NOMO-1 (cell line): ENCODE results near the gene KIF16B.

Source experiments
- DNase-seq, 2 experiments: peaks; one replicate each; lab custom pipeline; 2025; ENCODE audit not compliant: unreplicated experiment in 2 of 2; lab: John Stamatoyannopoulos, UW

Gene KIF16B

DNA sequence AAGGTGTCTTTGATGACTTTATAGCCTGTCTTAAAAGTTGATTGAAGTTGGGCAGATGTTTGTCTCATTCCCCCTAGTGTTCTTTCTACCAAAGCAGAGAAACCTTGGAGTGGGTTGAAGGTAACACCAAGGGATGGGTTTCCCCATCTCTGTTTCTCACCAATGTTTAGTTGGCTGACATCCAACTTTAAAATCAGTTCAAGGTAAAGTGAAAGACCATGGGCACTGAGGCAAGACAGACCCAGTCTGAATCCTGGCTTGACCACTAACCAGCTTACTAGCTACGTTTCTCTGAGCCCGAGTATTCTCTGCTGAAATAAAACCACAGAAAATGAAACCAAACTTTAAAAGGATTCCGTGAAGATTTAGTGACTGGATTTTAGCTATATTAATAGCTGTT is 258.9 kb downstream of the KIF16B start:
- DNase-seq = no peak

DNA sequence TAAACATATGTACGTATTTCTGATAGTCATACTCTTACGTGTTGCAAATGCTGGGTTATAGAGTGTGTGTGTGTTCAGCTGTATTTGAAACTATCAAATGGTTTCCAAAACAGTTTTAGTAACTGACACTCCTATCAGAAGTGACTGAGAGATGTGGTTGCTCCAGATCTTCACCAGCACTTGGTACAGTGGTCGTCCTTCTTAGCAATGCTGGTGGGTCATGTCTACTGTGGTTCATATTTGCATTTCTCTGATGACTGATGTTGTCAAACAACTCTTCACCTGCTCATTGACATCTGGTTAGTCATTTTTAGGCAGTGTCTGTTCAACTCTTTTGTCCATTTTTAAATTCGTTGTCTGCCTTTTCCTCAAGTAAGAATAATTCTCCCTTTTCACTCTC is 259.3 kb downstream of the KIF16B start:
- no peak for DNase-seq

DNA sequence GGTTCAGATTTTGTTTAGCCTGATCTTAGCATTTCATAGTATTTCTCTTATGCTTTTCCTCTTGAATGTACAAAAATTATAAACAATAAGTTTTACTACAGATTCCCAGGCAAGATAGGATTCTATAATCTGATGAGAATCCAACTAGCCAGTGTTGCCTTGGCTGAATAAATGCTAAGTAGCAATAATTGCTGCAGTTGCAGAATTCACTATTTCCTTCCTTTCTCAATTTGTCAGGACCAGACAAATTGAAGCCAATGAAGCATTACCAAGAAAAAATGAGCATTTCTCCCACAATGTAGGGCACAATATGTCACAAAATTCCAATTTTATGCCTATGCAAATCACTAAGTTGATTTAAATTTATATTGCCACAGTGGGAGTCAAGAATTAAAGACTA is 260.2 kb downstream of the KIF16B start:
- DNase-seq = no peak

DNA sequence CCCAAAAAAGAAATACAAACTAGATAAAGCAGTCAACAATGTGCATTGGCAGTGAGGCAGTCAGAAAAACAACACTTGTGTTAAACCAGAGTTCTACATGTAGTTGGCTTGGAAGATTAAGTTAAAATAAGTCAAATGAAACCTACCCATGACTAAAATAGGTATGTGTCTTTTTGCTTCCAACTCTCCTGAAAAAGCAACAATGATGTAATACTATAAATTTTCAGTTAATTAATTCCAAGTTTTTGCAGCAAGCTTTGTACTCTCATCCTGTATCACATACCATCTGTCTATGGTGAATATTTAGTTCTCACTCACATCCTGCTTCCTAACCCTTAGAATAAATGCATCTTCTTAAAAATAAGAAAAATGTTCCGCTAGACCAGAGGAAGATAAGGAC is 261.5 kb downstream of the KIF16B start:
- DNase-seq = no peak

DNA sequence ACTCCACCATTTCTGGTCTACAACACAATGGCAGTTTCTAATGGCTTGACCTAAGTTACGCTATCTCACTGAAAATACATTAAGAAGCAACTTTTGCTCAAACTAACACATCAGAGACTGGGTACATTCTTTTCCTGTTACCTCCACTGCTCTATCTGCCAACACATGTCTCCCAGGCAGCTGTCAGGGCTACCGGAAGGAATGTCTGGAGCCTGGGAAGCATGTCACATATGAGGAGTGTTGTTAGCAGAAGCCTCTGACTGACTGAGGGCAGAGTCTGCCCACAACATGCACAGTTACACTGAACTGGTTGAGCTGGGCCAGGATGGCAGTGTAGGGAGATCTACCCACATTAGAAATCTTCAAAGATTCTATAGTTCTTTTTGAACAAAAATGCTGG is 264.5 kb downstream of the KIF16B start:
- no peak for DNase-seq

DNA sequence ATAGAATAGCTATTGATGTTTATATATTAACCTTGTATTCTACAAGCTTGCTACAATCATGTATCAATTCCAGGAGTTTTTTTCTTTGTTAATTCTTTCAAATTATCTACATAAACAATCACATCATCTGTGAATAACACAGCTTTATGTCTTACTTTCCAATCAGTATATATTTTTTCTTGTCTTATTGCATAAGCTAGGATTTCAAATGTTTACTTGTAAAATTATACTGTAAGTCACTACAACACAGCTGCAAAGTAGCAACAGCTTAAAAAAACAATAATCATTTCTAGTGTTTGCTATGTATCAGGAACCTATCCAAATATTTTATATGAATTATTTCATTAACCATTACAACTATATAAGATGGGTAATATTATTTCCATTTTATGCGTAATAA is 270.4 kb downstream of the KIF16B start:
- no peak for DNase-seq

DNA sequence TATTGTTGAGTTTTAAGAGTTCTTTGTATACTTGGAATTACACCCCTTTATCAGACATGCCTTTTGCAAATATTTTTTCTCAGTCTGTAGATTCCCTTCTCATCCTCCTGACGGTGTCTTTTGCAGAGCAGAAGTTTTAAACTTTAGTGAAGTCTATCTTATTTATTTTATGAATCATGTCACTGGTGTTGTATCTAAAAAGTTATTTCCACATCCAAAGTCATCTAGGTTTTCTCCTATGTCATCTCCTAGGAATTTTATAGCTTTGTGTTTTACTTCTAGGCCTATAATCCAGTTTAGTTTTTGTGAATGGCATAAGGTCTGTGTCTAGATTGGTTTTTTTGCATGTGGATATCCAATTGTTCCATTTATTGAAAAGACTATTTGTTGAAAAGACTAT is 271.3 kb downstream of the KIF16B start:
- DNase-seq = no peak

DNA sequence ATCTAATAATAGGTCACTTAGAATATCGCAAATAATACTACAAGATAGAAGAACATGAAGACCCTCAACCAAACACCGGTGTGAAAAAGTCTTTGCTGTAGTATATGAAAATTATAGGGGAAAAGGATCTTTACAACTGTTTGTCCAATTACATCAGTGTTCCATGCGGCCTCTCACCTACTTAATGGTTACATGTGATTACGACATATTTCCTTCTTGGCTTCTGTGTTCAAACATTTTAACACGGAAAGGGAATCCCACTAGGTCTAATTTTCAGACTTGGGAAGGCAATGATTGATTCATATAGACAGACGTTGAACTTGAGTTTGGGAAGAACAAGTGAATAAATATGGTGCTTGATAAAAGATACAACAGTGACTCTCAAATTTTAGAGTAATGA is 273.4 kb downstream of the KIF16B start:
- no peak for DNase-seq

DNA sequence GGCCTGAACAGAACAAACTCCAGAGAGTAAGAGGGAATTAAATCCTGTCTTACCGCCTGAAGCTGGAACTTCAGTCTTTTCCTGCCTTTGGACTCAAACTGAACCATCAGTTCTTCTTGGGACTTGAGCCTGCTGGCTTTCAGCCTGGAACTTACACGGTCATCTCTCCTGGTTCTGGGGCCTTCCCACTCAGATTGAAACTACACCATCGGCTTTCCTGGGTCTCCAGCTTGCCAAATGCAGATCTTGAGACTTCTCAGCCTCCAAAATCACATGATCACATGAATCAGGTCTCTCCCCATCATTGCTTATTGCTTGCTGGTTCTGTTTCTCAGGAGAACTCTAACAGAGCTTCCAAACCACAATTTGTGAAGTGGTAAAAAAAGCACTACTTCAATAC is 276.3 kb downstream of the KIF16B start:
- no peak for DNase-seq

DNA sequence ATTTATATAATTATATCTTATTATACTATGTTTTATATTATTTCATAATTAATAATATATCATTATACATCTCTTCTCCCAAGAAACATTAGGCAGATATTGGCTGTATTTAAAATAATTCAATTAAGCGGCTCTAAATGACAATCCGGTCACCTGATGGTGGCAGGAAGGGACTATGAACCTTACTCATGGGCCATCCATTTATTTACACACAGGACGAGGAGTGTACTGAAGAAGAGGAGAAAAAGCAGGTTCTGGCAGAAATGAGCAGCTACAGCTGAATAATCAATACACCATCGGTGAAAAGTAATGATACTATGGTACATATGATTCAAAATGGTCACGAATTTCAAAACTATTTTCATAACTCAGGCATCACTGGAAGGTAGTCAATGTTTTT is 277.7 kb downstream of the KIF16B start:
- DNase-seq = no peak

DNA sequence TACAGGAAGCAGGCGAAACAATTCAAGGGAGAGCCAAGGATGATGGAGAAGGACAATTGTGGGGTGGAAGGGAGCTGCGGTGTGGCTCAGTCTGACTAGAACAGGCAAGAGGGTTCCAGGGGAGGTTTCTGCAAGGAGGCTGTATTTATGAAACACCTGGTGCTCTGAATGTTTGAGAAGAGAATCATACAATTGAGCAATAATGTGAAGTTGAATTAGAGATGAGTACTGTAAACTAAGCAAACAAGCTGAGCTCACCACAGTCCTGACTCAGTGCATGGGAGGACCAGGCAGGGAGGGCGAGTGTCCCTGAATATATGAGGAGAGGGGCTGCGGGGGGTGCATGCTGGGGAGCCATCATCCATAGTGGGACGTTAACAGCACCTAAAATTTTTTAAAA is 279.7 kb downstream of the KIF16B start:
- DNase-seq = no peak

DNA sequence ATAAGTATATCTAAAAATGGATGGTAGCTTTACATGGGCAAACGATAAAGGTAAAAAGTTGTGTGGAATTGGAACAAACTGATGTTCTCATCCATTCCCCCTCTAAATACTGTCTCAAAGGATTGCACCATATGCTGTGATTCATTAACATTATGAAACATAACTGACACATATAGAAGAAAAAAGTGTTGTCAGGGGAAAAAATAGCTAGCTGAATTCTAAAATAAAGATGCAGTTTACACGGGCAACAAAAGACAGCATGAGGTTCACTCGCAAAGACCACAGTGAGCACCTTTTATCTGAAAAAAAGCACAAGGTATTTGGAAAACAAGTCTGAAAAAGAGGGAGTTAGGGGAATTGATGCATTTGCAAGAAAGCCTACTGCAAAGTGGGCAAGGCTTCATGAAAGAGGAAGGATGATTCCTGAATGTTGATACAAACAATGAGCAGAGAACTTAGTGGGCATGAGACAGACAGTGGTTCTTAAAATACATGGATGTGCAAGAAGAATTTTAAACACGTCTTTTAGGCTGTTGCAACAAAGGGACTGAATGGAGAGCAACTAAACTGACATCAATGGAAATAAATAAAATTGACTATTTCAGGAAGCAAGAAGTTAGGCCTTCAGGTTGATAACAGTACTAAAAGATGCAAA is 280.9 kb downstream of the KIF16B start:
- DNase-seq = peak; percentile 63 to 77

DNA sequence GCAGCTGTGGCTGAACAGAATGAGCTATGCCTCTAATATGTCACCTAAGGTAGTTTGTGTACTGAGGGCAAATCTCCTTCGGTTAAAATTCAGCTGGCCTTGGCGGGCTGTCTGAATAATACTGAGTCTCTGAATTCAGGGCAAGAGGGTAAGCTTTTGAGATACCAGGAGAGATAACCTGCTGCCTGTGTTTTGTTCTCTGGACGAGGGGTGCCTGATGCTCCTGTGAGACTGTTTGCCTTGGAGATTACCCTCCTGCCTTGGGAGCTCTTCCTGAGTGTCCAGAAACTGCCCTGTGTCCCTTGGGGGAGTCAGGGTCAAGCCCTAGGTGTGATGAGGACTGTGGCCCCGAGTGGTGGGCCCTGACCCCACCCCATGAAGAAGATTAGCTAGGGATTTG is 282.9 kb downstream of the KIF16B start:
- no peak for DNase-seq

DNA sequence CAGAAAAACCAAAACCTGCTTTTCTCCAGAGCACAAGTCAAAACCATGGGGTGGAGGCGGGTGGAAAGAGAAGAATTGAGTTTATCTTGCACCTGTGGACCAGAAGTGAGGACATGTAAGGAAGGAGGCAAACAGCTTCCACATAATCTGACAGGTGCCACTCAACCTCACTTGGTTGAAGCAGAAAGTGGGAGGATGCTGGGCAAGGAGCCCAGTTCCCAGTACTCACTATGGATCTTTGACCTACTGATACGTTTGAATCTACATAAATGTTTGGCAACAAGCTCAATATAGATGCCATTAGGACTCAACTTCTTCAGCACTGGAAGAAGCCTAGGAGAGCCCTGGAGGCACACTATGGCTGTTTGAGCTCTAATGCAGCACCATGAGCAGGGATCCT is 285.5 kb downstream of the KIF16B start:
- no peak for DNase-seq

DNA sequence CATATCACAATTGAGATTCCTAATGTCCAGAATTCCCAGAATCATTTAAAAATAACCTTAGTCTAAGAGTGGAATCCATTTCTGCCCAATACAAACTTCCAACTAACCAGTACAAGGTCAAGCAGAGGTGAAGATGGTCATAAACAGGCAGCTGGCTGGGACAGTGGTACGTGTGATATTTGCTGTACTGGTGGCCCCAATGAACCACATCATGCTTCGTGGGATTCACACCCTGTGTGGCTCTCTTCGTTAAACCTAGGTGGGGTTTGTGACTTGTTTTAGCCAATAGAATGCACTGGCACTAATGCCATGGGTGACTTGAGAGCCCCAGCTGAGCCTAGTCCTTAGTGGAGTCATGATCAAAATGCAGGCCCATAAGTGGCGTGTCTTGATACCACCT is 286.6 kb downstream of the KIF16B start:
- DNase-seq = no peak

DNA sequence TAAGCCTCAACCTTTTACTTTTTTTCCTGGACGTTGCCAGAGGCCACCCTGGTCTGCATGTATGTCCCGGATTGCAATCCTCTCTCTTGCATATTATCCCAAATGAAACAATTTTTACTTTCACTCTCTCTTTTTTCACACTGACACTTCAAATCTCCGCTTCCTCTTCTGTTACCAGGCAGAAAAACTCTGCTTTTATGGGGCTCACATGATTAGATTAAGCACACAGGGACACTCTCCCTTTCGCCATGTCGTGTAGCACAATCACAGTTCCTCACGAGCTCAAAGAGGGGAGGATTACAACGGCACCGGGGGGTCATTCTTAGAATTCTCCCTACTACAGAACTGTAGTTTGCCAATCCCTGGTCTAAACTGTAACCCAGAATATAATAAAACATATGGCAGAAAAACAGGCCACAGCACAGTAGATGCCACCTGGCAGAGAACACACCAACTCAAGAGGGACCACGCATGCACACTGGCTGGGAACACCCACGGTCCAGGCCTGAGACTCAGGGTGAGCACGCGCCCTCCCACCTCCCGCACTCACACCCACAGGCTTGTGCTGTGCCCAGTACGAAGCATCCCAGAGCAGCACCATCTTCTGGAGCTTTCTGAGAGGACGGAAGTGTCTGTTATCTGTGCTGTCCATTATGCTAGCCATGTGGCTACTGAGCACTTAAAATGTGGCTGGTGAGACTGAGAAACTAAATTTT is 288.7 kb downstream of the KIF16B start:
- peak; percentile 38 to 66 for DNase-seq

DNA sequence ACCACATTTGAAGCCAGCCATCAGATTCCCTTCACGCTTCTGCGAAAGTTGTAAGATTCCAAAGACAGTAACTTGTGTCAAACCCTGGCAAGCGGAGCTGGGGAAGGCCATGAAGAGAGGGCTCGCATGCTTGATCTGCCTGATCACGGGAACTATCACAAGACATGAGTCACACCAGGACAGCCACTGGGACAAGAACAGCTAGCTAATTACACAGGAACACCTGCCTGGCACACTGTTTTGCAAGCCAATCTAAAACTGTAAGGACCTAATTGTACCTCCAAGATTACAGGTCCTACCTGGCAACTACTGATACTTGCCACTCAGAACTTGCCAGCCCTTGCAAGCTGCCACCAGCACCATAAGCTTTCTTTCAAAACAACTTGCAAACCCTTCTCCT is 289.3 kb downstream of the KIF16B start:
- DNase-seq = peak in 1 of 2 experiments; percentile 45

DNA sequence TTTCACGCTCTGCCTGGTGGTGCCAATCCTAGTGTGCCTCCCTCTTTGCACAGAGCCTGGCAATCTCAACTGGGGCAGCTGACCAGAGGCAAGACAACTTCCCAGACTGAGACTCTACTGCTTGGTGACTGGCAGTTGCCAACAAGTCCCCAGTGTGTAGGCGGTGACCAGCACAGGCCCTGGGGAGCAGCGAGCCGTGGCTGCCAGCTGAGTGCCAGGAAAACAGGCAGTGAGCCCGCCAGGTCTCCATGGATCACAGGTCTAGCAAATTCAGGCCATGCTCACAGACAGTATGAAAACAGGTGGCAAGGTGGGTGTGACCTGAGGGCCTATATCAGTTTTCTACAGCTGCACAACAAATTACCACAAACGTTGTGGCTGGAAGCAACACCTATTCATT is 289.9 kb downstream of the KIF16B start:
- no peak for DNase-seq

DNA sequence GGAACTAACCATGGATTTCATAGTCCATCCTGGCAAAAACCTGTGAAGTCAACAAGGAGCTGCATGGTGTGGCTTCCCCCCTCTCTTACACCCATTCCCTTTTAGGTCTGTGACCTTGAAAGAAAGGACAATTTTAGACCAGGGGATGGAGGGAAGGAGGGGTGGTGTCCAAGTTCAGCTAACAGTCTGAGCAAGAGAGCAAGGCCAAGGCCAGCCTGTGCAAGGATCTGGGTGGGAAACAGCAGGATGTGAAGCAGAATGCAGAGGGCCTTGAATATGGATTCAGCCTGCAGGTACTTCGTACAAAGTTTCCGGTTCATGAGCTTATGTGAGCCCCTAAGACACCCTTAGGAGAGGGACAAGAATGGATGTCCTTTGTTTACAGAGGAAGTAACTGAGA is 293.0 kb downstream of the KIF16B start:
- no peak for DNase-seq

DNA sequence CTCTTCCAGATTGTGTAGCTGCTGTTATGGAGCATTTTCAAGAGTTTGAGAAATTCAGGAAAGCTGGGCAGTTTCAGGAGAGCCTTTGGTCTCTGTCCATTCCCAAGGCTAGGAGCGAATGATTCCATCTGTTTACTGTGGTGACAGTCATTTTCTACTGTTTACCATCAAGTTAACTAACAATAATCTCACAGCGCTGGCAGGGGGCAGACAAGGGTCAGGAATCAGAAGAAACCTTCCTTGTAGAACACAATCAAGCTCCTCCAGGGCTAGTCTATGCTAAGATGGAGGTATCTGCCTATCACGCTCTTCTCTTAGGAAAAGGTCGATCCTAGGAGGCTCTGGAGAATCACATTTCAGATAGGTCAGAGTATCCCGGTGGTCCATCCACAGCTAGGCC is 293.9 kb downstream of the KIF16B start:
- no peak for DNase-seq

DNA sequence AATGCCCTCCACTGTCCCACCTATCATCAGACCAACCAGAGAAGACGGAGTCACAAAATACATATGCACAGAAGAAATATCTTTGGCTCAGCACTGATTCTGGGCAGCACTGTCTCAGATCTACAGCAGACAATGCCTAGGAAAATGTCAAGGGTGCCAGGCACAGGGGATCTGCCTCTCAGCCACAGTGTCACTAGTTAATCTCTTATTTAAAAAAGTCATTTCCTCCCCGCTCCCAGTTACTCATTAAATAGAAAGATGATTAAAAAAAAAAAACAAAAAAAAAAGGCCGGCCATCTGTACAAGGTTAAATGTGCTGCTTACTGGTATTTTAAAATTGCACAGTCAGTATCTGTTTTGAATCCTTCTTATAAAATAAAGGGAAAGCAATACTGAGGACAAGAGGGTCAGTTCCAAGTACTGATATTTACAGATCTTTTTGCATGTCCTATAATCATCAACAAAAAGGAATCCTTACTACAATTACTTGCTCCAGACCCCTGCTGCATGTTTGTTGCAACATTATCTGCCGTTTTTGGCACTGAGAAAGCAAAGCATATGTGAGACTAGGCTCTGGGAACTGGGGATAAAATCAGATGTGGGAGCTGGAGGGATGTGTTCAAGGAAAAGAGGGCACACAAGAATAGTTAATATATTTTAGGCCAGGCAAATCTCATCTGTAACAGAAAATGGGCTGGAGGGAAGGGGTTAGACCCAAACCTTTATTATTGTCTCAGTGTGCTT is 299.3 kb downstream of the KIF16B start:
- no peak for DNase-seq

DNA sequence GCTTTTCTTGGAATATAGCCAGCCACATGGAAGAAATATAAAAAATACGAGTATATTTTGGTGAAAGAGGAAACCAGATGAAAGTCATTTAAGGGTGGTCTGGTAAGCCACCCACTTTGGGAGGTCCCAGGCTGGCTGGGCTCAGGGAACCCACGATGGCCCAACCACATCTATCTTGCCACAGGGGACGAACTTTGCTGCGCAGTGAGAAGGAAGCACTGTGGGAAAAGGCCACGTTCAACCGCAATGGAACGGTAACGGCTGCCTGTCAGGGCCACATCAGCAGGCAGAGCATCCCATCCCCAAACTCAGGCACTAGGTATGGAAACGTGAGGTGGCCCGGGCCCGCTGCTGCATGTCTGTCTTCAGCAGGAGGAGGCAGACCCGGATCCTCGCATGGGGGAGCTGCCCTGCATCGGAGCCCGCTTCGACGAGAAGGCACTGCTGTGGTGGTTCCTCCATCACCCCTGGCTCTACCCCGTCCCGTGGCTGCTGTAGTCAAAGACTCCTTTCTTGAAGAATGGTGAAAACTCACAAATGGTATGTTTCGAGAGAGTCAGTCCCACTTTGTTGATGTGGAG is 300.4 kb downstream of the KIF16B start:
- DNase-seq = no peak
